Measurements from ENCODE around the gene INTS15. TPM values are rescaled to one million over a fixed set of nuclear protein-coding genes. Genes with fewer than 3 reads are reported as not detected.

Gene INTS15
- total and polyA plus RNA-seq, 9 of the 15 experiments (the other 6 are each of a cell fraction or from before 2014, with no cell fraction given), result 0.52 to 28.9 (median 11.6) TPM

GRCh38 chr7:6637544-6638229 lies 47.9 kb downstream of the INTS15 start (continued):
- TF ChIP-seq SIX5 (IDR thresholded peaks at IDR 0.05; ENCODE audit: borderline replicate concordance in 1 of 2, insufficient read depth in 1 of 2, low read depth in 1 of 2, low read length in 2 of 2) (0 out of 4 replicates have a peak, but pooled peaks of 1 of the 2 experiments have one; percentile 11), E2F6 (IDR thresholded peaks at IDR 0.05; ENCODE audit: borderline replicate concordance in 1 of 2, extremely low read depth in 1 of 2, insufficient read depth in 1 of 2, insufficient read length in 1 of 2, low read depth in 1 of 2, low read length in 1 of 2, poor library complexity in 1 of 2, severe bottlenecking in 1 of 2) (peak in 1 of 2 experiments; percentile 56), SIN3B (IDR thresholded peaks at IDR 0.05; ENCODE audit: low read depth) (peak; percentile 49; the same call in 1 of the 2 replicates), LCOR (CRISPR knock-in tag; IDR thresholded peaks at IDR 0.05) (no peak), TOE1 (IDR thresholded peaks at IDR 0.05; ENCODE audit: borderline replicate concordance) (peak; percentile 24; the same call in 1 of the 2 replicates), TOE1 (CRISPR knock-in tag; IDR thresholded peaks at IDR 0.05; ENCODE audit: borderline replicate concordance, low read depth) (no peak), SRF (CRISPR knock-in tag; IDR thresholded peaks at IDR 0.05) (peak in 1 of 2 experiments; percentile 41; a peak in 1 of 4 replicates), SREBF1 (IDR thresholded peaks at IDR 0.05; ENCODE audit: borderline replicate concordance, low read depth, low read length) (no peak), TAF9B (IDR thresholded peaks at IDR 0.05; ENCODE audit: partially characterized antibody) (no peak), GTF3C2 (IDR thresholded peaks at IDR 0.05; ENCODE audit: borderline replicate concordance, extremely low read depth, insufficient read length) (no peak), RAD21 (CRISPR knock-in tag; conservative IDR thresholded peaks at IDR 0.05 in 1 of 2, IDR thresholded peaks at IDR 0.05 in 1 of 2) (peak; percentile 30 to 42), ZKSCAN1 (IDR thresholded peaks at IDR 0.05; ENCODE audit: low read depth, low read length) (0 out of 2 replicates have a peak, but pooled peaks have one; percentile 30), SP1 (CRISPR knock-in tag; IDR thresholded peaks at IDR 0.05) (peak; percentile 38; the same call in 1 of the 2 replicates), HDAC2 (IDR thresholded peaks at IDR 0.05) (peak; percentile 63; the same call in 1 of the 2 replicates), C11orf30 (IDR thresholded peaks at IDR 0.05; ENCODE audit: low read depth) (peak; percentile 35; the same call in 1 of the 2 replicates), ZBTB5 (IDR thresholded peaks at IDR 0.05) (no peak), ZSCAN29 (IDR thresholded peaks at IDR 0.05) (no peak), RNF2 (IDR thresholded peaks at IDR 0.05) (peak; percentile 29; the same call in 1 of the 2 replicates), FOXM1 (IDR thresholded peaks at IDR 0.05; ENCODE audit: low read depth) (no peak), FOXM1 (CRISPR knock-in tag; IDR thresholded peaks at IDR 0.05; ENCODE audit: low read depth) (0 out of 2 replicates have a peak, but pooled peaks have one; percentile 38), CBX1 (IDR thresholded peaks at IDR 0.05; ENCODE audit: low read depth) (peak; percentile 47; the same call in 1 of the 2 replicates), ZBTB17 (CRISPR knock-in tag; IDR thresholded peaks at IDR 0.05) (peak; percentile 26; the same call in 1 of the 2 replicates)

Data from K562 (cell line).